Measurements from ENCODE around the gene TNK1. TPM values are rescaled to one million over a fixed set of nuclear protein-coding genes. Genes with fewer than 3 reads are reported as not detected.

Gene TNK1
- total RNA-seq, 1 experiment from 2014 or later, result 16.8 TPM

DNA sequence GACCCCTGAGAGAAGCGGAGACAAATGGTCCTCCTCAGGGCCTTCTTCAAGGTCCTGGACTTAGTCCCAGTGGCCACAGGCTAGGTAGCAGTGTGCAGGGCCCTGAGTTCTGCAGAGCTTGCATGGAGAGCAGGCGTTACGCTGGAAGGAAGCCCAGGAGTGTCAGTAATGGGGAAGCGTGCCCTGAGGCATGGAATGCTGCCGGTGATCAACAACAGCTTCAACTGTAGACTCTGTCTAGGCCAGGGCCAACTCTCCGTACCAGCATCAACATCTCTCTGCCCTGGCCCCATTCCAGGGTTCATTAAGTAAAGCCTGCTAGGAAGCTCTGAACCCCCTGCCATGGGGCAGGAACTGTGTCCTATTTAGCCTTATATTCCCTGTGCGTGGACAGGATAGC, 568 bp upstream of the TNK1 start:
- Histone ChIP-seq H3K4me2 (ENCODE audit: low read length) (peak overlapping the region; percentile 87), H3K9me3 (ENCODE audit: control insufficient read depth in 1 of 2, insufficient read depth in 1 of 2, low read depth in 1 of 2, low read length in 2 of 2) (0 out of 4 replicates have a peak, but pooled peaks cover 0 to 7% of the 10 kb centered on the region in 2 experiments), H3K27ac (ENCODE audit: low read depth, low read length) (peak overlapping the region; percentile 53; the same call in 1 of the 2 replicates), H3K27me3 (ENCODE audit: insufficient read depth, low read length) (no peaks in the 10 kb centered on the region), H3K4me1 (ENCODE audit: control insufficient read depth in 1 of 2, insufficient read depth in 2 of 2, low read length in 2 of 2) (peaks cover 8 to 26% of the 10 kb centered on the region in 2 experiments; a peak in 3 of 4 replicates), H3K79me2 (ENCODE audit: insufficient read depth, low read length) (peaks cover 8% of the 10 kb centered on the region; the same call in 1 of the 2 replicates), H3K36me3 (ENCODE audit: control insufficient read depth in 1 of 2, insufficient read depth in 2 of 2, low read length in 2 of 2) (peaks cover 0 to 9% of the 10 kb centered on the region in 2 experiments; a peak in 1 of 4 replicates), H3K9ac (ENCODE audit: low read length) (peak overlapping the region; percentile 89), H4K20me1 (ENCODE audit: insufficient read depth) (no peaks in the 10 kb centered on the region), H3K4me3 (replicated peaks in 1 of 2; ENCODE audit: low read depth in 1 of 2, low read length in 2 of 2) (peak overlapping the region; percentile 84 to 96), H2AFZ (ENCODE audit: low read depth, low read length, poor library complexity, severe bottlenecking) (peak overlapping the region; percentile 95), H3K9me2 (ENCODE audit: insufficient read depth) (no peaks in the 10 kb centered on the region)
- POLR2A ChIA-PET, result interaction anchor here (0.8 to 2.1 kb wide), 5 partner anchors 14 to 307 kb away, joined by 3 to 6 read pairs (median 3); partner anchors contain the start of genes PLSCR3, TMEM256 and TP53
- no TSS peak for BruUV-seq (replicated peaks)
- ATAC-seq, result 0 out of 2 replicates have a peak, but pooled peaks have one; percentile 1
- RAD21 ChIA-PET (ENCODE audit: low non-redundant PET in 1 of 2, low total read pairs in 2 of 2, uncharacterized antibody in 2 of 2, unreplicated experiment in 2 of 2), result no interaction called here
- CTCF ChIA-PET, result interaction anchor here (1.0 to 1.9 kb wide), 5 partner anchors 14 to 180 kb away, joined by 3 to 5 read pairs (median 4); partner anchors contain the start of genes PLSCR3 and TMEM256
- TF ChIP-seq EZH2 (IDR thresholded peaks at IDR 0.05) (no peak), CBX3 (IDR thresholded peaks at IDR 0.05; ENCODE audit: low read depth) (no peak), ZFX (IDR thresholded peaks at IDR 0.05) (no peak), POLR2AphosphoS5 (IDR thresholded peaks at IDR 0.05; ENCODE audit: low read depth, low read length) (no peak), RAD21 (IDR thresholded peaks at IDR 0.05; ENCODE audit: low read depth) (no peak), EGR1 (IDR thresholded peaks at IDR 0.05; ENCODE audit: low read depth) (no peak), TCF7L2 (IDR thresholded peaks at IDR 0.05; ENCODE audit: borderline replicate concordance, extremely low read depth, insufficient read depth, insufficient read length) (no peak), ZNF274 (IDR thresholded peaks at IDR 0.05; ENCODE audit: low read depth, low read length) (no peak), FOSL1 (IDR thresholded peaks at IDR 0.05; ENCODE audit: low read depth) (no peak)
- TF ChIP-seq, protein P1, sequence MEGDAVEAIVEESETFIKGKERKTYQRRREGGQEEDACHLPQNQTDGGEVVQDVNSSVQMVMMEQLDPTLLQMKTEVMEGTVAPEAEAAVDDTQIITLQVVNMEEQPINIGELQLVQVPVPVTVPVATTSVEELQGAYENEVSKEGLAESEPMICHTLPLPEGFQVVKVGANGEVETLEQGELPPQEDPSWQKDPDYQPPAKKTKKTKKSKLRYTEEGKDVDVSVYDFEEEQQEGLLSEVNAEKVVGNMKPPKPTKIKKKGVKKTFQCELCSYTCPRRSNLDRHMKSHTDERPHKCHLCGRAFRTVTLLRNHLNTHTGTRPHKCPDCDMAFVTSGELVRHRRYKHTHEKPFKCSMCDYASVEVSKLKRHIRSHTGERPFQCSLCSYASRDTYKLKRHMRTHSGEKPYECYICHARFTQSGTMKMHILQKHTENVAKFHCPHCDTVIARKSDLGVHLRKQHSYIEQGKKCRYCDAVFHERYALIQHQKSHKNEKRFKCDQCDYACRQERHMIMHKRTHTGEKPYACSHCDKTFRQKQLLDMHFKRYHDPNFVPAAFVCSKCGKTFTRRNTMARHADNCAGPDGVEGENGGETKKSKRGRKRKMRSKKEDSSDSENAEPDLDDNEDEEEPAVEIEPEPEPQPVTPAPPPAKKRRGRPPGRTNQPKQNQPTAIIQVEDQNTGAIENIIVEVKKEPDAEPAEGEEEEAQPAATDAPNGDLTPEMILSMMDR (IDR thresholded peaks at IDR 0.05 in 2 of 3, conservative IDR thresholded peaks at IDR 0.05 in 1 of 3; ENCODE audit: borderline replicate concordance in 1 of 3, insufficient read depth in 1 of 3, low read depth in 2 of 3, low read length in 2 of 3), result no peak
- TF ChIP-seq, protein P2, sequence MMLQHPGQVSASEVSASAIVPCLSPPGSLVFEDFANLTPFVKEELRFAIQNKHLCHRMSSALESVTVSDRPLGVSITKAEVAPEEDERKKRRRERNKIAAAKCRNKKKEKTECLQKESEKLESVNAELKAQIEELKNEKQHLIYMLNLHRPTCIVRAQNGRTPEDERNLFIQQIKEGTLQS (IDR thresholded peaks at IDR 0.05), result no peak
- TF ChIP-seq, protein P3, sequence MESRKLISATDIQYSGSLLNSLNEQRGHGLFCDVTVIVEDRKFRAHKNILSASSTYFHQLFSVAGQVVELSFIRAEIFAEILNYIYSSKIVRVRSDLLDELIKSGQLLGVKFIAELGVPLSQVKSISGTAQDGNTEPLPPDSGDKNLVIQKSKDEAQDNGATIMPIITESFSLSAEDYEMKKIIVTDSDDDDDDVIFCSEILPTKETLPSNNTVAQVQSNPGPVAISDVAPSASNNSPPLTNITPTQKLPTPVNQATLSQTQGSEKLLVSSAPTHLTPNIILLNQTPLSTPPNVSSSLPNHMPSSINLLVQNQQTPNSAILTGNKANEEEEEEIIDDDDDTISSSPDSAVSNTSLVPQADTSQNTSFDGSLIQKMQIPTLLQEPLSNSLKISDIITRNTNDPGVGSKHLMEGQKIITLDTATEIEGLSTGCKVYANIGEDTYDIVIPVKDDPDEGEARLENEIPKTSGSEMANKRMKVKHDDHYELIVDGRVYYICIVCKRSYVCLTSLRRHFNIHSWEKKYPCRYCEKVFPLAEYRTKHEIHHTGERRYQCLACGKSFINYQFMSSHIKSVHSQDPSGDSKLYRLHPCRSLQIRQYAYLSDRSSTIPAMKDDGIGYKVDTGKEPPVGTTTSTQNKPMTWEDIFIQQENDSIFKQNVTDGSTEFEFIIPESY (IDR thresholded peaks at IDR 0.05; ENCODE audit: extremely low read depth, insufficient replicate concordance, low read length), result no peak
- DNase-seq (ENCODE audit: low read depth, low spot score), result no peak
- intact Hi-C loops (cut with micrococcal nuclease), result no loop called here

Measured in HCT116 (cell line).